ENCODE measurements around the gene PRICKLE3. TPM values are rescaled to one million over a fixed set of nuclear protein-coding genes. Genes with fewer than 3 reads are reported as not detected.

Gene PRICKLE3
- polyA plus RNA-seq, 3 donors, result 4.4 to 22.3 (median 5.4) TPM

DNA sequence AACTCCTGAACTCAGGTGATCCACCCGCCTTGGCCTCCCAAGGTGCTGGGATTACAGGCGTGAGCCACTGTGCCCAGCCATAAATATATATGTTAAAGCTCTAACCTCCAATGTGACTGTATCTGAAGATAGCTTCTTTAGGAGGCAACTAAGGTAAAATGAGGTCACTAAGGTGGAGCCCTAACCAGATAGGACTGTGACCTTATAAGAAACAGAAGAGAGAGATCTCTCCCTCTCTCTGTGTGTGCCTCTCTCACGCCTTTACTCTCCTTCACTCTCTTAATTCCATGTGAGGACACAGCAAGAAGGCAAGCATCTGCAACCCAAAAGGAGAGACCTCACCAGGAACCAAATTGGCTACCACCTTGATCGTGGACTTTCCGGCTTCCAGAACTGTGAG lies 24.5 kb downstream of the PRICKLE3 start:
- Mint-ChIP-seq H3K4me1 (peaks cover 25% of the 10 kb centered on the region), H3K27ac (no peak overlapping the region), H3K36me3 (no peaks in the 10 kb centered on the region), H3K9me3 (peaks cover 0 to 29% (median 8%) of the 10 kb centered on the region in 7 donors), H3K27me3 (ENCODE audit: low read depth in 3 of 3) (peaks cover 0 to 2% (median 0%) of the 10 kb centered on the region in 3 donors), H3K4me3 (no peak overlapping the region)
- no peak for DNase-seq
- WGBS (ENCODE audit: insufficient coverage), result no CpG with 5 or more reads among the region's 5 CpGs
- TF ChIP-seq, protein P1, sequence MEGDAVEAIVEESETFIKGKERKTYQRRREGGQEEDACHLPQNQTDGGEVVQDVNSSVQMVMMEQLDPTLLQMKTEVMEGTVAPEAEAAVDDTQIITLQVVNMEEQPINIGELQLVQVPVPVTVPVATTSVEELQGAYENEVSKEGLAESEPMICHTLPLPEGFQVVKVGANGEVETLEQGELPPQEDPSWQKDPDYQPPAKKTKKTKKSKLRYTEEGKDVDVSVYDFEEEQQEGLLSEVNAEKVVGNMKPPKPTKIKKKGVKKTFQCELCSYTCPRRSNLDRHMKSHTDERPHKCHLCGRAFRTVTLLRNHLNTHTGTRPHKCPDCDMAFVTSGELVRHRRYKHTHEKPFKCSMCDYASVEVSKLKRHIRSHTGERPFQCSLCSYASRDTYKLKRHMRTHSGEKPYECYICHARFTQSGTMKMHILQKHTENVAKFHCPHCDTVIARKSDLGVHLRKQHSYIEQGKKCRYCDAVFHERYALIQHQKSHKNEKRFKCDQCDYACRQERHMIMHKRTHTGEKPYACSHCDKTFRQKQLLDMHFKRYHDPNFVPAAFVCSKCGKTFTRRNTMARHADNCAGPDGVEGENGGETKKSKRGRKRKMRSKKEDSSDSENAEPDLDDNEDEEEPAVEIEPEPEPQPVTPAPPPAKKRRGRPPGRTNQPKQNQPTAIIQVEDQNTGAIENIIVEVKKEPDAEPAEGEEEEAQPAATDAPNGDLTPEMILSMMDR (IDR thresholded peaks at IDR 0.05), result no peak
- no peak overlapping the region for H3K27ac ChIP-seq (ENCODE audit: low read depth in 1 of 2, low read length in 2 of 2)
- H3K4me2 ChIP-seq (replicated peaks; ENCODE audit: extremely low read depth, low read length, poor library complexity, severe bottlenecking), result no peak overlapping the region
- no peak overlapping the region for H3K9ac ChIP-seq (ENCODE audit: insufficient read depth, low read length, poor library complexity, severe bottlenecking)
- no peak overlapping the region for H2AFZ ChIP-seq (ENCODE audit: insufficient read depth, low read depth, low read length, poor library complexity, severe bottlenecking)
- no peaks in the 10 kb centered on the region for H3K27me3 ChIP-seq (ENCODE audit: control insufficient read depth in 2 of 2, insufficient read depth in 2 of 2, low read length in 2 of 2)
- intact Hi-C loops (cut with micrococcal nuclease), result loop anchor here (5.0 kb wide), 1 partner anchor 39 kb away; the partner anchor contains the start of gene GPKOW (in 2 of the 2)
- no peaks in the 10 kb centered on the region for H3K9me3 ChIP-seq (replicated peaks in 1 of 2; ENCODE audit: control insufficient read depth in 1 of 2, insufficient read depth in 1 of 2, low read length in 2 of 2)
- H4K20me1 ChIP-seq (ENCODE audit: insufficient read depth, low read length), result no peaks in the 10 kb centered on the region
- no peaks in the 10 kb centered on the region for H3K36me3 ChIP-seq (replicated peaks in 1 of 2; ENCODE audit: control insufficient read depth in 1 of 2, insufficient read depth in 2 of 2, low read length in 2 of 2)
- no peak overlapping the region for H3K4me3 ChIP-seq (replicated peaks in 1 of 3; ENCODE audit: low read depth in 2 of 3, low read length in 3 of 3)
- H3K4me1 ChIP-seq (ENCODE audit: control insufficient read depth in 1 of 2, insufficient read depth in 2 of 2, low read length in 2 of 2), result peaks cover 28 to 29% of the 10 kb centered on the region in 2 donors
- H3K79me2 ChIP-seq (ENCODE audit: insufficient read depth, low read length), result peaks cover 13% of the 10 kb centered on the region

DNA sequence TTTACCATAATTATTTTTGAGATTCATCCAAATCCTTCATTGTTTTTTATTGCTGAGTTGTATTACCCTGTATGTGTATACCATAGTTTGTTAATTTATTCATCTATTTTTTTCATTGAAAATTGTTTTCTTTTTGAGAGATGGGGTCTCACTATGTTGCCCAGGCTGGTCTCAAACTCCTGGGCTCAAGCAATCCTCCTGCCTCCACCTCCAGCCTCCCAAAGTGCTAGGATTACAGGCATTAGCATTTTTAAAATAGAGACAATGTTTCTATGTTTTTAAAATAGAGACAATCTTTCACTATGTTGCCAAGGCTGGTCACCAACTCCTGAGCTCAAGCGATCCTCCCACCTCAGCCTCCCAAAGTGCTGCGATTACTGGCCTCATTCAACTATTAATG lies 25.3 kb downstream of the PRICKLE3 start:
- WGBS (ENCODE audit: insufficient coverage), result no CpG with 5 or more reads among the region's 2 CpGs
- no peak for DNase-seq
- intact Hi-C loops (cut with micrococcal nuclease), result loop anchor here (5.0 kb wide), 1 partner anchor 39 kb away; the partner anchor contains the start of gene GPKOW (in 2 of the 2)
- Histone ChIP-seq H3K27me3 (ENCODE audit: control insufficient read depth in 2 of 2, insufficient read depth in 2 of 2, low read length in 2 of 2) (no peaks in the 10 kb centered on the region), H3K4me1 (ENCODE audit: control insufficient read depth in 1 of 2, insufficient read depth in 2 of 2, low read length in 2 of 2) (peaks cover 28 to 30% of the 10 kb centered on the region in 2 donors), H3K9ac (ENCODE audit: insufficient read depth, low read length, poor library complexity, severe bottlenecking) (no peak overlapping the region), H3K79me2 (ENCODE audit: insufficient read depth, low read length) (peaks cover 13% of the 10 kb centered on the region), H3K36me3 (replicated peaks in 1 of 2; ENCODE audit: control insufficient read depth in 1 of 2, insufficient read depth in 2 of 2, low read length in 2 of 2) (no peaks in the 10 kb centered on the region), H3K4me3 (replicated peaks in 1 of 3; ENCODE audit: low read depth in 2 of 3, low read length in 3 of 3) (no peak overlapping the region), H2AFZ (ENCODE audit: insufficient read depth, low read depth, low read length, poor library complexity, severe bottlenecking) (no peak overlapping the region), H4K20me1 (ENCODE audit: insufficient read depth, low read length) (no peaks in the 10 kb centered on the region), H3K4me2 (replicated peaks; ENCODE audit: extremely low read depth, low read length, poor library complexity, severe bottlenecking) (no peak overlapping the region), H3K27ac (ENCODE audit: low read depth in 1 of 2, low read length in 2 of 2) (no peak overlapping the region), H3K9me3 (replicated peaks in 1 of 2; ENCODE audit: control insufficient read depth in 1 of 2, insufficient read depth in 1 of 2, low read length in 2 of 2) (no peaks in the 10 kb centered on the region)
- Mint-ChIP-seq H3K27me3 (ENCODE audit: low read depth in 3 of 3) (peaks cover 0 to 2% (median 0%) of the 10 kb centered on the region in 3 donors), H3K4me1 (peaks cover 26% of the 10 kb centered on the region), H3K36me3 (no peaks in the 10 kb centered on the region), H3K4me3 (no peak overlapping the region), H3K27ac (no peak overlapping the region), H3K9me3 (peaks cover 0 to 23% (median 12%) of the 10 kb centered on the region in 7 donors)
- TF ChIP-seq, protein P1 (IDR thresholded peaks at IDR 0.05), result no peak
